Measurements from ENCODE around the gene RNF141. TPM values are rescaled to one million over a fixed set of nuclear protein-coding genes. Genes with fewer than 3 reads are reported as not detected.

Gene RNF141
- total RNA-seq, 1 donor from 2014 or later = 35.9 TPM

DNA sequence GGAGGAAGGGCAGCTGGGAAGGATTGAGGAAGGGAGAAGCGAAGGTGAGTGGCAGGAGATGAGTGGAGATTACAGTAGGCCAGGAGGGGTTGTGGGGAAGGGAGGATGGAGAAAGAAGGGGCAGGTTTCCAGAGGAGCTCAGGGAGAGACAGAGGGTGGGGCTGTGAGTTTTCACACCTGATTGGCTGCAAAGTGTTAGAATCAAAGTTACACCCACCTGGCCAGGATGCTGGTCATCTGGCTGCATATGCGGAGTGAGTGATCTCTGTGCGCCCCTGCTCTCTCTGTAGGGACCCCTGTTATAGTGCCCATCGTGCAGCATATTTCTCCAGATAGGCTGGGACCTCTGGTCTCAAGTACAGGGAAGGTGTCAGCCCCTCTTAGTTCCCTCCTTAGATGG is 67.6 kb downstream of the RNF141 start:
- H3K4me1 Mint-ChIP-seq (ENCODE audit: low read depth) = no peaks in the 10 kb centered on the region
- TF ChIP-seq, protein P1, sequence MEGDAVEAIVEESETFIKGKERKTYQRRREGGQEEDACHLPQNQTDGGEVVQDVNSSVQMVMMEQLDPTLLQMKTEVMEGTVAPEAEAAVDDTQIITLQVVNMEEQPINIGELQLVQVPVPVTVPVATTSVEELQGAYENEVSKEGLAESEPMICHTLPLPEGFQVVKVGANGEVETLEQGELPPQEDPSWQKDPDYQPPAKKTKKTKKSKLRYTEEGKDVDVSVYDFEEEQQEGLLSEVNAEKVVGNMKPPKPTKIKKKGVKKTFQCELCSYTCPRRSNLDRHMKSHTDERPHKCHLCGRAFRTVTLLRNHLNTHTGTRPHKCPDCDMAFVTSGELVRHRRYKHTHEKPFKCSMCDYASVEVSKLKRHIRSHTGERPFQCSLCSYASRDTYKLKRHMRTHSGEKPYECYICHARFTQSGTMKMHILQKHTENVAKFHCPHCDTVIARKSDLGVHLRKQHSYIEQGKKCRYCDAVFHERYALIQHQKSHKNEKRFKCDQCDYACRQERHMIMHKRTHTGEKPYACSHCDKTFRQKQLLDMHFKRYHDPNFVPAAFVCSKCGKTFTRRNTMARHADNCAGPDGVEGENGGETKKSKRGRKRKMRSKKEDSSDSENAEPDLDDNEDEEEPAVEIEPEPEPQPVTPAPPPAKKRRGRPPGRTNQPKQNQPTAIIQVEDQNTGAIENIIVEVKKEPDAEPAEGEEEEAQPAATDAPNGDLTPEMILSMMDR (IDR thresholded peaks at IDR 0.05) = no peak
- H3K9me3 Mint-ChIP-seq (ENCODE audit: low read depth) = peaks cover 23% of the 10 kb centered on the region
- no peak for DNase-seq (ENCODE audit: low spot score)
- no peak overlapping the region for H3K27ac Mint-ChIP-seq (ENCODE audit: unreplicated experiment)
- no peak overlapping the region for H3K4me3 Mint-ChIP-seq (ENCODE audit: unreplicated experiment)
- peaks cover 7% of the 10 kb centered on the region for H3K36me3 Mint-ChIP-seq (ENCODE audit: low read depth)
- peaks cover 3% of the 10 kb centered on the region for H3K27me3 Mint-ChIP-seq (ENCODE audit: low read depth)

DNA sequence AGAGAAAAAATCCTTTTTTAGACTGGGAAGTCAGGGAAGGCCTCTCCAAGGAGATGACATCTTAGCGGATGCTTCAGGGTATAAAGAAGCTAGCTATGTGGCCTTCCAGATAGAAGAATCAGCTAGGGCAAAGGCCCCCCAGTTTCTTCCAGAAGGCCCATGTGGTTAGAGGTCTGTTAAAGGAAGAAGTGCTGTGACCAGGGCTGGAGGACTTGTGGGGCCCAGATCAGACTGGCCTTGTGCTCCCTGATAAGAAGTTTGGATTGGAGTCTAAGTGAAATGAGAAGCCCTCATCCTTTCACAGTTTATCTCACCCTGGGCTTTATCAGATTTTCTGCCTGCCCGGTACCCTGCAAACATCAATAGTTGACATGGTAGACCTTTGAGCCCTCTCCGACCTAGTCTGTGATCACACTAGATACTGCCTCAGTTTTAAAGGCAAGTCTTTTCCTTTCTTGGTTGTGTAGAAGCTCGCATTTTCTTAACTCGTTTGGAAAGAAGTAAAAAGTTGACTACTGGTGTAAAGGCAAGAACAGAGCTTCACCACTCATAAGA is 78.2 kb downstream of the RNF141 start:
- TF ChIP-seq, protein P1 (IDR thresholded peaks at IDR 0.05) = no peak
- Mint-ChIP-seq H3K27me3 (ENCODE audit: low read depth) (no peaks in the 10 kb centered on the region), H3K4me3 (ENCODE audit: unreplicated experiment) (no peak overlapping the region), H3K4me1 (ENCODE audit: low read depth) (no peaks in the 10 kb centered on the region), H3K36me3 (ENCODE audit: low read depth) (peaks cover 7% of the 10 kb centered on the region), H3K27ac (ENCODE audit: unreplicated experiment) (no peak overlapping the region), H3K9me3 (ENCODE audit: low read depth) (peaks cover 6% of the 10 kb centered on the region)
- no peak for DNase-seq (ENCODE audit: low spot score)

Other genes with a start within 250 kb of the RNF141 start
- gene SBF2, start 247.0 kb downstream of the RNF141 start, total RNA-seq = 44.5 to 49.2 TPM (median 47.8 TPM) in 3 replicates
- 33.0 to 53.8 TPM (median 49.2 TPM) in 3 replicates for gene ADM, start 236.1 kb downstream of the RNF141 start, total RNA-seq
- 2.2 to 3.1 TPM (median 2.3 TPM) in 3 replicates for gene AMPD3, start 85.9 kb downstream of the RNF141 start, total RNA-seq
- 1.2 to 5.2 TPM (median 3.5 TPM) in 3 replicates for gene LYVE1, start 27.5 kb upstream of the RNF141 start, total RNA-seq
- 19.2 to 51.0 TPM (median 50.6 TPM) in 3 replicates for gene IRAG1, start 152.6 kb upstream of the RNF141 start, total RNA-seq
- 24.7 to 29.9 TPM (median 26.6 TPM) in 3 replicates for gene CTR9, start 210.1 kb upstream of the RNF141 start, total RNA-seq

Measured in chondrocyte (in vitro differentiated cells).